Hematopoietic multipotent progenitor cell treated with erythropoietin and hydrocortisone succinate and interleukin-3 and kit ligand, for 15 days (in vitro differentiated cells): ENCODE data around the gene SHB.
"Not testable (repeated sequence)": the region's sequence is repeated elsewhere in the genome, so short reads cannot be mapped to it uniquely, and the experiment has no call there.

Experiments
- DNase-seq: peaks from one replicate; pipeline ENCODE4 v3.0.0-alpha.2; 2015; ENCODE audit warnings: low spot score

The SHB gene

GRCh38 chr9:37902796-37903646 is 166.0 kb downstream of the SHB start:
- DNase-seq, result no peak

- no peak for DNase-seq
These were observed 166.9 kb downstream of the SHB start for GRCh38 chr9:37902131-37902530.

GRCh38 chr9:37899041-37899440 is 170.0 kb downstream of the SHB start:
- no peak for DNase-seq

- no peak for DNase-seq
These were observed 171.4 kb downstream of the SHB start for GRCh38 chr9:37897665-37898064.

GRCh38 chr9:37892063-37892462 is 177.0 kb downstream of the SHB start:
- DNase-seq, result no peak

GRCh38 chr9:37891042-37891441 is 178.0 kb downstream of the SHB start:
- not testable (repeated sequence) for DNase-seq

GRCh38 chr9:37889536-37889935 is 179.5 kb downstream of the SHB start:
- no peak for DNase-seq

GRCh38 chr9:37887977-37888583 is 180.9 kb downstream of the SHB start:
- DNase-seq, result not testable (repeated sequence)

GRCh38 chr9:37880916-37881479 is 188.0 kb downstream of the SHB start:
- no peak for DNase-seq

- DNase-seq, result no peak
These were observed 192.7 kb downstream of the SHB start for GRCh38 chr9:37876376-37876775.

- no peak for DNase-seq
These were observed 195.1 kb downstream of the SHB start for GRCh38 chr9:37873955-37874354.

GRCh38 chr9:37870799-37871176 is 198.2 kb downstream of the SHB start:
- DNase-seq, result no peak

- no peak for DNase-seq
These were observed 198.8 kb downstream of the SHB start for GRCh38 chr9:37870081-37870798.
